GM23338 (cell line): ENCODE results near the gene ZNF331. TPM values are rescaled to one million over a fixed set of nuclear protein-coding genes. Genes with fewer than 3 reads are reported as not detected.

Experiments used
- ATAC-seq: fragments of 200-7000 bp; cut with Tn5 transposase; 3 replicates; pipeline ENCODE4 v1.9.1; 2020
- DNase-seq: peaks from one replicate; pipeline ENCODE4 v3.0.0-alpha.2; 2015; ENCODE audit warnings: low spot score
- H2AFZ ChIP-seq: fragments of 200-600 bp; sonication (generic); 2 replicates; pipeline ENCODE4 v1.8.0; 2016; ENCODE audit warnings: antibody characterized with exemption, mild to moderate bottlenecking, moderate library complexity
- H3F3A ChIP-seq: fragments of 200-600 bp; sonication (generic); replicated peaks from 2 replicates; pipeline ENCODE4 v1.8.0; 2017; ENCODE audit warnings: antibody characterized with exemption, mixed run types, low read depth
- H3K27ac ChIP-seq: fragments of 200-600 bp; sonication (generic); 2 replicates; pipeline ENCODE4 v1.6.1; 2016; ENCODE audit warnings: low read depth
- H3K27me3 ChIP-seq: fragments of 200-600 bp; sonication (generic); 2 replicates; pipeline ENCODE4 v1.8.0; 2016; ENCODE audit warnings: mild to moderate bottlenecking, mixed run types, moderate library complexity; ENCODE audit not compliant: insufficient read depth
- H3K36me3 ChIP-seq: fragments of 200-600 bp; sonication (generic); 2 replicates; pipeline ENCODE4 v1.8.0; 2016; ENCODE audit warnings: mild to moderate bottlenecking; ENCODE audit not compliant: insufficient read depth
- H3K4me1 ChIP-seq: fragments of 200-600 bp; sonication (generic); 2 replicates; pipeline ENCODE4 v1.8.0; 2016; ENCODE audit warnings: mild to moderate bottlenecking, moderate library complexity; ENCODE audit not compliant: insufficient read depth
- H3K4me2 ChIP-seq: fragments of 200-600 bp; sonication (generic); 2 replicates; pipeline ENCODE4 v1.7.1; 2017; ENCODE audit warnings: mixed run types
- H3K4me3 ChIP-seq: fragments of 200-600 bp; sonication (generic); 2 replicates; pipeline ENCODE4 v1.6.1; 2016; ENCODE audit warnings: mixed run types
- H3K79me2 ChIP-seq: fragments of 200-600 bp; sonication (generic); replicated peaks from 2 replicates; pipeline ENCODE4 v1.8.0; 2017; ENCODE audit warnings: mild to moderate bottlenecking; ENCODE audit not compliant: insufficient read depth
- H3K9me2 ChIP-seq: fragments of 200-600 bp; sonication (generic); 2 replicates; pipeline ENCODE4 v1.8.0; 2017; ENCODE audit not compliant: insufficient read depth
- H4K20me1 ChIP-seq: fragments of 200-600 bp; sonication (generic); replicated peaks from 2 replicates; pipeline ENCODE4 v1.8.0; 2017; ENCODE audit warnings: mild to moderate bottlenecking; ENCODE audit not compliant: insufficient read depth
- H3K27ac Mint-ChIP-seq: 2 replicates; pipeline ENCODE4 v1.8.0; 2020; ENCODE audit warnings: inconsistent platforms, mild to moderate bottlenecking, moderate library complexity, mixed read lengths
- H3K27me3 Mint-ChIP-seq: 3 replicates; pipeline ENCODE4 v1.8.0; 2022; ENCODE audit warnings: low read depth, mild to moderate bottlenecking, moderate library complexity, mixed read lengths, inconsistent platforms; ENCODE audit not compliant: insufficient read depth, poor library complexity
- H3K36me3 Mint-ChIP-seq: 3 replicates; pipeline ENCODE4 v1.8.0; 2021; ENCODE audit warnings: low read depth, mild to moderate bottlenecking, inconsistent platforms, moderate library complexity, mixed read lengths
- H3K4me1 Mint-ChIP-seq: 3 replicates; pipeline ENCODE4 v1.8.0; 2020; ENCODE audit warnings: mild to moderate bottlenecking, inconsistent platforms, mixed read lengths
- H3K4me3 Mint-ChIP-seq: 3 replicates; pipeline ENCODE4 v1.8.0; 2021; ENCODE audit warnings: moderate library complexity, mild to moderate bottlenecking, inconsistent platforms, mixed read lengths
- H3K9me3 Mint-ChIP-seq: 3 replicates; pipeline ENCODE4 v1.8.0; 2020; ENCODE audit warnings: moderate library complexity, mild to moderate bottlenecking, inconsistent platforms, mixed read lengths
- CREB1 ChIP-seq: fragments of 250-450 bp; sonication (Bioruptor Pico); IDR thresholded peaks from 2 replicates; pipeline ENCODE4 v1.5.0; 2020; ENCODE audit warnings: low read depth, mild to moderate bottlenecking, moderate library complexity
- EZH2 ChIP-seq: fragments of 200-600 bp; sonication (generic); IDR thresholded peaks from one replicate; pipeline ENCODE4 v1.8.0; 2017; ENCODE audit warnings: antibody characterized with exemption, mild to moderate bottlenecking, low read depth; ENCODE audit not compliant: unreplicated experiment
- EZH2phosphoT487 ChIP-seq: fragments of 200-600 bp; sonication (generic); IDR thresholded peaks from one replicate; pipeline ENCODE4 v1.8.1; 2018; ENCODE audit warnings: antibody characterized with exemption; ENCODE audit not compliant: unreplicated experiment
- JUNB ChIP-seq: IDR thresholded peaks from one replicate; pipeline ENCODE4 v1.6.1; 2016; ENCODE audit warnings: antibody characterized with exemption; ENCODE audit not compliant: unreplicated experiment
- NANOG ChIP-seq: IDR thresholded peaks from 2 replicates; pipeline ENCODE4 v1.6.1; 2016; ENCODE audit warnings: antibody characterized with exemption, borderline replicate concordance
- POLR2AphosphoS5 ChIP-seq: IDR thresholded peaks from 2 replicates; pipeline ENCODE4 v1.6.1; 2016; ENCODE audit warnings: antibody characterized with exemption, low read depth
- STAT1 ChIP-seq: IDR thresholded peaks from one replicate; pipeline ENCODE4 v1.6.1; 2016; ENCODE audit warnings: antibody characterized with exemption; ENCODE audit not compliant: unreplicated experiment
- ZNF114 ChIP-seq: fragments of 250-450 bp; sonication (Bioruptor Pico); IDR thresholded peaks from 2 replicates; pipeline ENCODE4 v1.5.0; 2020; ENCODE audit warnings: mild to moderate bottlenecking, moderate library complexity
- ZNF331 ChIP-seq: fragments of 250-450 bp; sonication (Bioruptor Pico); IDR thresholded peaks from 2 replicates; pipeline ENCODE4 v1.5.0; 2020; ENCODE audit warnings: low read depth, mild to moderate bottlenecking, moderate library complexity
- polyA plus RNA-seq: library from polyadenylated mRNA; unstranded; fragments of >200 nt; fragmentation: Nextera tagmentation; extraction: Ambion mirVana; gene quantifications from 2 replicates; pipeline ENCODE4 v1.2.1, GENCODE V29; 2016
- total RNA-seq: library from RNA; depleted of rRNA; stranded (reverse); fragments of >200 nt; shearing (Covaris generic); gene quantifications from 2 replicates; pipeline ENCODE4 v1.2.3, GENCODE V29; 2014
- TF ChIP-seq, protein P1 (sequence below): IDR thresholded peaks from one replicate; pipeline ENCODE4 v1.6.1; 2018; ENCODE audit warnings: antibody characterized with exemption; ENCODE audit not compliant: unreplicated experiment
- TF ChIP-seq, protein P2 (sequence below): fragments of 250-450 bp; sonication (Bioruptor Pico); IDR thresholded peaks from 2 replicates; pipeline ENCODE4 v1.5.0; 2020; ENCODE audit warnings: mild to moderate bottlenecking, moderate library complexity
- TF ChIP-seq, protein P3 (sequence below): IDR thresholded peaks from 2 replicates; pipeline ENCODE4 v1.6.1; 2016; ENCODE audit warnings: antibody characterized with exemption
- TF ChIP-seq, protein P4 (sequence below), 2 experiments: fragments of 200-600 bp in 1 of 2; sonication (generic) in 1 of 2; conservative IDR thresholded peaks; 2 replicates each; pipeline versions ENCODE4 v1.5.1 to v1.6.1; 2016 to 2017; ENCODE audit warnings: antibody characterized with exemption in 2 of 2, low read depth in 2 of 2, mild to moderate bottlenecking in 2 of 2, moderate library complexity in 1 of 2

ZNF331 gene
- total and polyA plus RNA-seq, 2 experiments from 2014 or later, result 36.2 to 46.5 TPM

DNA sequence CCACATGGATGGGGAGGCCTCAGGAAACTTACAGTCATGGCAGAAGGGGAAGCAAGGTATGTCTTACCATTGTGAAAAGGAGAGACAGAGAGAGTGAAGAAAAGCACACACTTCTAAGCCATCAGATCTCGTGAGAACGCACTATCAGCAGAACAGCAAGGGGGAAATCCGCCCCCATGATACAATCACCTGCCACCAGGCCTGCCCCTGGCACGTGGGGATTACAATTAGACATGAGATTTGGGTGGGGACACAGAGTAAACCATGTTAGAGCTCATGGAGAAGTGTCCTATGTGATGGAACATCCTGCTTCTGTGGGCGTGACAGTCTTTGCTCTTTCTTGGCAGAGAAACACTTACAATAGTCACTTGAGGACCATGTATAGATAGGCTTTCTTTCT, 28.1 kb upstream of the ZNF331 start:
- Histone ChIP-seq H3F3A (peaks cover 9% of the 10 kb centered on the region), H4K20me1 (peaks cover 4% of the 10 kb centered on the region; the same call in 1 of the 2 replicates), H3K36me3 (no peaks in the 10 kb centered on the region), H3K4me3 (no peak overlapping the region), H3K27ac (no peak overlapping the region), H3K4me1 (peaks cover 9% of the 10 kb centered on the region; the same call in 1 of the 2 replicates), H3K4me2 (no peak overlapping the region), H3K27me3 (no peaks in the 10 kb centered on the region), H3K9me2 (no peaks in the 10 kb centered on the region), H3K79me2 (no peaks in the 10 kb centered on the region), H2AFZ (no peak overlapping the region)
- DNase-seq, result no peak
- H3K27me3 Mint-ChIP-seq, result peaks cover 15% of the 10 kb centered on the region
- no peaks in the 10 kb centered on the region; the same call in 2 of the 3 replicates for H3K36me3 Mint-ChIP-seq
- H3K4me1 Mint-ChIP-seq, result peaks cover 15% of the 10 kb centered on the region
- ATAC-seq, result no peak
- no peak overlapping the region for H3K4me3 Mint-ChIP-seq
- TF ChIP-seq CREB1 (CRISPR knock-in tag) (no peak), POLR2AphosphoS5 (no peak), STAT1 (no peak), JUNB (no peak), EZH2 (no peak), ZNF114 (CRISPR knock-in tag) (no peak), ZNF331 (CRISPR knock-in tag) (no peak), EZH2phosphoT487 (no peak), NANOG (no peak)
- TF ChIP-seq, protein P1, sequence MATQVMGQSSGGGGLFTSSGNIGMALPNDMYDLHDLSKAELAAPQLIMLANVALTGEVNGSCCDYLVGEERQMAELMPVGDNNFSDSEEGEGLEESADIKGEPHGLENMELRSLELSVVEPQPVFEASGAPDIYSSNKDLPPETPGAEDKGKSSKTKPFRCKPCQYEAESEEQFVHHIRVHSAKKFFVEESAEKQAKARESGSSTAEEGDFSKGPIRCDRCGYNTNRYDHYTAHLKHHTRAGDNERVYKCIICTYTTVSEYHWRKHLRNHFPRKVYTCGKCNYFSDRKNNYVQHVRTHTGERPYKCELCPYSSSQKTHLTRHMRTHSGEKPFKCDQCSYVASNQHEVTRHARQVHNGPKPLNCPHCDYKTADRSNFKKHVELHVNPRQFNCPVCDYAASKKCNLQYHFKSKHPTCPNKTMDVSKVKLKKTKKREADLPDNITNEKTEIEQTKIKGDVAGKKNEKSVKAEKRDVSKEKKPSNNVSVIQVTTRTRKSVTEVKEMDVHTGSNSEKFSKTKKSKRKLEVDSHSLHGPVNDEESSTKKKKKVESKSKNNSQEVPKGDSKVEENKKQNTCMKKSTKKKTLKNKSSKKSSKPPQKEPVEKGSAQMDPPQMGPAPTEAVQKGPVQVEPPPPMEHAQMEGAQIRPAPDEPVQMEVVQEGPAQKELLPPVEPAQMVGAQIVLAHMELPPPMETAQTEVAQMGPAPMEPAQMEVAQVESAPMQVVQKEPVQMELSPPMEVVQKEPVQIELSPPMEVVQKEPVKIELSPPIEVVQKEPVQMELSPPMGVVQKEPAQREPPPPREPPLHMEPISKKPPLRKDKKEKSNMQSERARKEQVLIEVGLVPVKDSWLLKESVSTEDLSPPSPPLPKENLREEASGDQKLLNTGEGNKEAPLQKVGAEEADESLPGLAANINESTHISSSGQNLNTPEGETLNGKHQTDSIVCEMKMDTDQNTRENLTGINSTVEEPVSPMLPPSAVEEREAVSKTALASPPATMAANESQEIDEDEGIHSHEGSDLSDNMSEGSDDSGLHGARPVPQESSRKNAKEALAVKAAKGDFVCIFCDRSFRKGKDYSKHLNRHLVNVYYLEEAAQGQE, result no peak
- TF ChIP-seq, protein P2, sequence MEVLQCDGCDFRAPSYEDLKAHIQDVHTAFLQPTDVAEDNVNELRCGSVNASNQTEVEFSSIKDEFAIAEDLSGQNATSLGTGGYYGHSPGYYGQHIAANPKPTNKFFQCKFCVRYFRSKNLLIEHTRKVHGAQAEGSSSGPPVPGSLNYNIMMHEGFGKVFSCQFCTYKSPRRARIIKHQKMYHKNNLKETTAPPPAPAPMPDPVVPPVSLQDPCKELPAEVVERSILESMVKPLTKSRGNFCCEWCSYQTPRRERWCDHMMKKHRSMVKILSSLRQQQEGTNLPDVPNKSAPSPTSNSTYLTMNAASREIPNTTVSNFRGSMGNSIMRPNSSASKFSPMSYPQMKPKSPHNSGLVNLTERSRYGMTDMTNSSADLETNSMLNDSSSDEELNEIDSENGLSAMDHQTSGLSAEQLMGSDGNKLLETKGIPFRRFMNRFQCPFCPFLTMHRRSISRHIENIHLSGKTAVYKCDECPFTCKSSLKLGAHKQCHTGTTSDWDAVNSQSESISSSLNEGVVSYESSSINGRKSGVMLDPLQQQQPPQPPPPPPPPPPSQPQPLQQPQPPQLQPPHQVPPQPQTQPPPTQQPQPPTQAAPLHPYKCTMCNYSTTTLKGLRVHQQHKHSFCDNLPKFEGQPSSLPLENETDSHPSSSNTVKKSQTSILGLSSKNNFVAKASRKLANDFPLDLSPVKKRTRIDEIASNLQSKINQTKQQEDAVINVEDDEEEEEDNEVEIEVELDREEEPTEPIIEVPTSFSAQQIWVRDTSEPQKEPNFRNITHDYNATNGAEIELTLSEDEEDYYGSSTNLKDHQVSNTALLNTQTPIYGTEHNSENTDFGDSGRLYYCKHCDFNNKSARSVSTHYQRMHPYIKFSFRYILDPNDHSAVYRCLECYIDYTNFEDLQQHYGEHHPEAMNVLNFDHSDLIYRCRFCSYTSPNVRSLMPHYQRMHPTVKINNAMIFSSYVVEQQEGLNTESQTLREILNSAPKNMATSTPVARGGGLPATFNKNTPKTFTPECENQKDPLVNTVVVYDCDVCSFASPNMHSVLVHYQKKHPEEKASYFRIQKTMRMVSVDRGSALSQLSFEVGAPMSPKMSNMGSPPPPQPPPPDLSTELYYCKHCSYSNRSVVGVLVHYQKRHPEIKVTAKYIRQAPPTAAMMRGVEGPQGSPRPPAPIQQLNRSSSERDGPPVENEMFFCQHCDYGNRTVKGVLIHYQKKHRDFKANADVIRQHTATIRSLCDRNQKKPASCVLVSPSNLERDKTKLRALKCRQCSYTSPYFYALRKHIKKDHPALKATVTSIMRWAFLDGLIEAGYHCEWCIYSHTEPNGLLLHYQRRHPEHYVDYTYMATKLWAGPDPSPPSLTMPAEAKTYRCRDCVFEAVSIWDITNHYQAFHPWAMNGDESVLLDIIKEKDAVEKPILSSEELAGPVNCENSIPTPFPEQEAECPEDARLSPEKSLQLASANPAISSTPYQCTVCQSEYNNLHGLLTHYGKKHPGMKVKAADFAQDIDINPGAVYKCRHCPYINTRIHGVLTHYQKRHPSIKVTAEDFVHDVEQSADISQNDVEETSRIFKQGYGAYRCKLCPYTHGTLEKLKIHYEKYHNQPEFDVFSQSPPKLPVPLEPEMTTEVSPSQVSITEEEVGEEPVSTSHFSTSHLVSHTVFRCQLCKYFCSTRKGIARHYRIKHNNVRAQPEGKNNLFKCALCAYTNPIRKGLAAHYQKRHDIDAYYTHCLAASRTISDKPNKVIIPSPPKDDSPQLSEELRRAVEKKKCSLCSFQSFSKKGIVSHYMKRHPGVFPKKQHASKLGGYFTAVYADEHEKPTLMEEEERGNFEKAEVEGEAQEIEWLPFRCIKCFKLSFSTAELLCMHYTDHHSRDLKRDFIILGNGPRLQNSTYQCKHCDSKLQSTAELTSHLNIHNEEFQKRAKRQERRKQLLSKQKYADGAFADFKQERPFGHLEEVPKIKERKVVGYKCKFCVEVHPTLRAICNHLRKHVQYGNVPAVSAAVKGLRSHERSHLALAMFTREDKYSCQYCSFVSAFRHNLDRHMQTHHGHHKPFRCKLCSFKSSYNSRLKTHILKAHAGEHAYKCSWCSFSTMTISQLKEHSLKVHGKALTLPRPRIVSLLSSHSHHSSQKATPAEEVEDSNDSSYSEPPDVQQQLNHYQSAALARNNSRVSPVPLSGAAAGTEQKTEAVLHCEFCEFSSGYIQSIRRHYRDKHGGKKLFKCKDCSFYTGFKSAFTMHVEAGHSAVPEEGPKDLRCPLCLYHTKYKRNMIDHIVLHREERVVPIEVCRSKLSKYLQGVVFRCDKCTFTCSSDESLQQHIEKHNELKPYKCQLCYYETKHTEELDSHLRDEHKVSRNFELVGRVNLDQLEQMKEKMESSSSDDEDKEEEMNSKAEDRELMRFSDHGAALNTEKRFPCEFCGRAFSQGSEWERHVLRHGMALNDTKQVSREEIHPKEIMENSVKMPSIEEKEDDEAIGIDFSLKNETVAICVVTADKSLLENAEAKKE, result no peak
- TF ChIP-seq, protein P3, sequence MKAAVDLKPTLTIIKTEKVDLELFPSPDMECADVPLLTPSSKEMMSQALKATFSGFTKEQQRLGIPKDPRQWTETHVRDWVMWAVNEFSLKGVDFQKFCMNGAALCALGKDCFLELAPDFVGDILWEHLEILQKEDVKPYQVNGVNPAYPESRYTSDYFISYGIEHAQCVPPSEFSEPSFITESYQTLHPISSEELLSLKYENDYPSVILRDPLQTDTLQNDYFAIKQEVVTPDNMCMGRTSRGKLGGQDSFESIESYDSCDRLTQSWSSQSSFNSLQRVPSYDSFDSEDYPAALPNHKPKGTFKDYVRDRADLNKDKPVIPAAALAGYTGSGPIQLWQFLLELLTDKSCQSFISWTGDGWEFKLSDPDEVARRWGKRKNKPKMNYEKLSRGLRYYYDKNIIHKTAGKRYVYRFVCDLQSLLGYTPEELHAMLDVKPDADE, result no peak
- TF ChIP-seq, protein P4, sequence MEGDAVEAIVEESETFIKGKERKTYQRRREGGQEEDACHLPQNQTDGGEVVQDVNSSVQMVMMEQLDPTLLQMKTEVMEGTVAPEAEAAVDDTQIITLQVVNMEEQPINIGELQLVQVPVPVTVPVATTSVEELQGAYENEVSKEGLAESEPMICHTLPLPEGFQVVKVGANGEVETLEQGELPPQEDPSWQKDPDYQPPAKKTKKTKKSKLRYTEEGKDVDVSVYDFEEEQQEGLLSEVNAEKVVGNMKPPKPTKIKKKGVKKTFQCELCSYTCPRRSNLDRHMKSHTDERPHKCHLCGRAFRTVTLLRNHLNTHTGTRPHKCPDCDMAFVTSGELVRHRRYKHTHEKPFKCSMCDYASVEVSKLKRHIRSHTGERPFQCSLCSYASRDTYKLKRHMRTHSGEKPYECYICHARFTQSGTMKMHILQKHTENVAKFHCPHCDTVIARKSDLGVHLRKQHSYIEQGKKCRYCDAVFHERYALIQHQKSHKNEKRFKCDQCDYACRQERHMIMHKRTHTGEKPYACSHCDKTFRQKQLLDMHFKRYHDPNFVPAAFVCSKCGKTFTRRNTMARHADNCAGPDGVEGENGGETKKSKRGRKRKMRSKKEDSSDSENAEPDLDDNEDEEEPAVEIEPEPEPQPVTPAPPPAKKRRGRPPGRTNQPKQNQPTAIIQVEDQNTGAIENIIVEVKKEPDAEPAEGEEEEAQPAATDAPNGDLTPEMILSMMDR (conservative IDR thresholded peaks at IDR 0.05; ENCODE audit: low read depth in 2 of 2), result no peak
- H3K27ac Mint-ChIP-seq, result no peak overlapping the region
- no peaks in the 10 kb centered on the region for H3K9me3 Mint-ChIP-seq
